PFSK-1 (cell line): ENCODE measurements around the gene FNDC5.

ENCODE experiments used
- FOXP2 ChIP-seq: optimal IDR thresholded peaks from 2 replicates; pipeline ENCODE3; 2011; ENCODE audit warnings: borderline replicate concordance, control low read depth, inconsistent platforms; ENCODE audit not compliant: insufficient read depth; ENCODE audit errors: extremely low read length, extremely low read depth
- POLR2AphosphoS5 ChIP-seq: IDR thresholded peaks from 2 replicates; pipeline ENCODE4 v1.6.1; 2012; ENCODE audit warnings: low read depth, mild to moderate bottlenecking, control low read depth, low read length, moderate library complexity
- REST ChIP-seq, 2 experiments: IDR thresholded peaks; 2 replicates each; pipeline versions ENCODE4 v1.6.1 to v1.8.0; 2011 to 2012; ENCODE audit warnings: low read depth in 2 of 2, low read length in 2 of 2, control low read depth in 1 of 2, inconsistent platforms in 1 of 2, mild to moderate bottlenecking in 1 of 2, moderate library complexity in 1 of 2; ENCODE audit not compliant: insufficient read depth in 1 of 2
- SIN3A ChIP-seq: IDR thresholded peaks from 2 replicates; pipeline ENCODE4 v1.6.1; 2012; ENCODE audit warnings: mild to moderate bottlenecking, low read length, moderate library complexity, borderline replicate concordance; ENCODE audit not compliant: insufficient read depth
- TAF1 ChIP-seq: IDR thresholded peaks from 2 replicates; pipeline ENCODE4 v1.6.1; 2012; ENCODE audit warnings: low read length, control low read depth, borderline replicate concordance; ENCODE audit not compliant: insufficient read depth

Gene FNDC5

DNA sequence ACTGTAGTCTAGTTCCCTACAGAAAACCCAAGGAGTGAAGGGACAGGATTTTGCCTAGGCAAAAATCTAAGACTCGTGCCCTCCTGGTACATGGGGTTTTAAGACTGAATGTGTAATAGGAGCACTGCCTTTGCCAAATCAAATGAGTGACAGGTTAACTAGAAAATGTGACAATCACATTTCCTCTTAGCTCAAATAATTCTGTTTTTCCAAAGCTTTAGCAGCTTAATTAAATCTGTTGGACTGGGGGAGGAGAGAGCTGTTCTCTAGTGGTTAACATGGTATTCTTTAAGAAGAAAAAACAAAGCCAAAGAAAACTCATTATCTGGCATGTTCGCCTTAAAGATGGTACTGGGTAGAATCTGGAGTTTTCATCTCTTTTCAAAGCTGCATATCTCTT lies 12.6 kb downstream of the FNDC5 start:
- TF ChIP-seq POLR2AphosphoS5 = no peak
- TF ChIP-seq REST (IDR thresholded peaks at IDR 0.05; ENCODE audit: insufficient read depth in 1 of 2, low read depth in 2 of 2, low read length in 2 of 2) = no peak
- no peak for TF ChIP-seq SIN3A
- TF ChIP-seq TAF1 = no peak
- TF ChIP-seq FOXP2 = no peak

GRCh38 chr1:32855861-32856617 lies 14.7 kb downstream of the FNDC5 start:
- no peak for TF ChIP-seq TAF1

- TF ChIP-seq TAF1 (no peak), SIN3A (no peak), FOXP2 (no peak), POLR2AphosphoS5 (no peak)
These were observed 22.2 kb downstream of the FNDC5 start for GRCh38 chr1:32848354-32849063.

- TF ChIP-seq POLR2AphosphoS5 = no peak
- TF ChIP-seq SIN3A = no peak
- TF ChIP-seq FOXP2 = no peak
- no peak for TF ChIP-seq TAF1
- TF ChIP-seq REST (IDR thresholded peaks at IDR 0.05; ENCODE audit: insufficient read depth in 1 of 2, low read depth in 2 of 2, low read length in 2 of 2) = no peak
These were observed 38.8 kb downstream of the FNDC5 start for GRCh38 chr1:32831878-32832277.

- TF ChIP-seq FOXP2 = no peak
- no peak for TF ChIP-seq SIN3A
- TF ChIP-seq TAF1 = no peak
- TF ChIP-seq POLR2AphosphoS5 = no peak
- TF ChIP-seq REST (IDR thresholded peaks at IDR 0.05; ENCODE audit: insufficient read depth in 1 of 2, low read depth in 2 of 2, low read length in 2 of 2) = no peak
These were observed 40.4 kb downstream of the FNDC5 start for GRCh38 chr1:32830092-32830852.
